Measurements from ENCODE around the gene TBX3. TPM values are rescaled to one million over a fixed set of nuclear protein-coding genes. Genes with fewer than 3 reads are reported as not detected.

TBX3 gene
- total RNA-seq, 2 donors from 2014 or later = 0.81 to 3.5 TPM

DNA sequence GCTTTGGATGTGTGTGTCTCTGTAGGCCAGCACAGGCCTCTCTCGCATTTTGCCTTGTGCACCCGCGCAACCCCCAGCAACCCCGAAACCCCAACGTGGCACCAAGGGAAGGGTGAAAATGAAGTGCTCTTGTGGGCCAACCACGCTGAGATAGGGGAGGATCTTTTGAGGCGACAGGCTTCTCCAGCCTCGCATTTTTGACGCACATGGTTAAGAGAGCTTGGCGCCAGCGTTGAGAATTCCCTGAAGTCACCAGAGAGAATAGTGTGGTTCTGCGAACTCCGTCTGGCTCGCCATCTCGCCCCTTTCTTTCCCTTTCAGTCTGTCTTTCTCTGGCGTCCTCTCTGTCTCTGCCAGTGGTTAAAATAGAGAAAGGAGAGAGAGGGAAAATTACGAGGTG, 1.9 kb upstream of the TBX3 start:
- Histone ChIP-seq H3K9me3 (no peaks in the 10 kb centered on the region), H3K27ac (no peak overlapping the region), H3K4me1 (ENCODE audit: control insufficient read depth in 1 of 2, low read depth in 2 of 2) (peaks cover 4 to 11% of the 10 kb centered on the region in 2 donors), H3K27me3 (replicated peaks; ENCODE audit: insufficient read depth) (peaks cover 20% of the 10 kb centered on the region), H3K4me3 (no peak overlapping the region), H3K36me3 (no peaks in the 10 kb centered on the region)
- TF ChIP-seq, protein P1, sequence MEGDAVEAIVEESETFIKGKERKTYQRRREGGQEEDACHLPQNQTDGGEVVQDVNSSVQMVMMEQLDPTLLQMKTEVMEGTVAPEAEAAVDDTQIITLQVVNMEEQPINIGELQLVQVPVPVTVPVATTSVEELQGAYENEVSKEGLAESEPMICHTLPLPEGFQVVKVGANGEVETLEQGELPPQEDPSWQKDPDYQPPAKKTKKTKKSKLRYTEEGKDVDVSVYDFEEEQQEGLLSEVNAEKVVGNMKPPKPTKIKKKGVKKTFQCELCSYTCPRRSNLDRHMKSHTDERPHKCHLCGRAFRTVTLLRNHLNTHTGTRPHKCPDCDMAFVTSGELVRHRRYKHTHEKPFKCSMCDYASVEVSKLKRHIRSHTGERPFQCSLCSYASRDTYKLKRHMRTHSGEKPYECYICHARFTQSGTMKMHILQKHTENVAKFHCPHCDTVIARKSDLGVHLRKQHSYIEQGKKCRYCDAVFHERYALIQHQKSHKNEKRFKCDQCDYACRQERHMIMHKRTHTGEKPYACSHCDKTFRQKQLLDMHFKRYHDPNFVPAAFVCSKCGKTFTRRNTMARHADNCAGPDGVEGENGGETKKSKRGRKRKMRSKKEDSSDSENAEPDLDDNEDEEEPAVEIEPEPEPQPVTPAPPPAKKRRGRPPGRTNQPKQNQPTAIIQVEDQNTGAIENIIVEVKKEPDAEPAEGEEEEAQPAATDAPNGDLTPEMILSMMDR (IDR thresholded peaks at IDR 0.05) = no peak
- ATAC-seq (ENCODE audit: insufficient number of reproducible peaks, low FRiP score, low read depth) = no peak
- no peak for DNase-seq (ENCODE audit: low spot score)

DNA sequence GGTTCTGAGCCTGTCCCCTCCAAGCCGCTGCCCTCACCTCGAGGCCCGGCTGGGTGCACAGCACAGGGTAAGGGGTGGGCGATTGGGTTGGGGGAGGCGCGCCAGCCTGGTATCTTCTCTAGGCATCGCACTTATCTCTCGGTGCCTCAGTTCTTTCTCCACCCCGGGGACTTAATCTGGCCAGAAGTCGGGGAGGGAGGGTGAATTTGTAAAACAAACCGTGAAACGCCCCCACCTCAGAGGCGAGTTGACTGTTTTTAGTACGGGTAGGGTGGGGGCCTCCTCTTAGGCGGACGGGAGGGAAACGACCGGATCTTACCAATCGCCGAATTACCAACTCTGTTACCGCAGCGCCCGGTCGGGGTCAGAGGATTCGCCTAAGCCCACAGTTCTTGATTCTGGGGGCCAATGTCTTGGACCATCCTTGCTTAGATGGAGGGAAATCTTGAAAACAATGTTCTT, 1.4 kb upstream of the TBX3 start:
- Histone ChIP-seq H3K36me3 (no peaks in the 10 kb centered on the region), H3K4me3 (peak overlapping the region; percentile 87), H3K4me1 (ENCODE audit: control insufficient read depth in 1 of 2, low read depth in 2 of 2) (peaks cover 4 to 11% of the 10 kb centered on the region in 2 donors), H3K27me3 (replicated peaks; ENCODE audit: insufficient read depth) (peaks cover 20% of the 10 kb centered on the region), H3K9me3 (no peaks in the 10 kb centered on the region), H3K27ac (no peak overlapping the region)
- ATAC-seq (ENCODE audit: insufficient number of reproducible peaks, low FRiP score, low read depth) (no peak), DNase-seq (ENCODE audit: low spot score) (no peak)
- TF ChIP-seq, protein P1 (IDR thresholded peaks at IDR 0.05) = no peak

DNA sequence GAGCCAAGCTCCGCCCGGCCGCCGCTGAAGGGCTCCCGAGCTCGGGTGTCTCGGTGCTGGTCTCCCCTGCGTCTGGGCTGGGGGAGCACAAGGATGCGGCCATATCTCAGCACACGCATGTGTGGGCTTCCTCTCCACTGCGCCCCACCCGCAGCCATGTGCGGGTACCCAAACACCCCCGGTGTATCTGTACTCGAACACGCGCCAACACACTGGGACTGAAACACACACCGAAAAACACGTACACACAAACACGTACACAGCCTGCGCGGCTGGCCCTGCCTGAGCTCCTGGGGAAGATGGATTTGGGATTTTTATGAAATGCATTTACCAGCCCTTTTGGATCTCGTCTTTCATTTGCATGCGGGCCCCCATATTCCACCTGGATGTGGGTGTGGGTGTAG, 897 bp upstream of the TBX3 start:
- H3K36me3 ChIP-seq = no peaks in the 10 kb centered on the region
- H3K4me1 ChIP-seq (ENCODE audit: control insufficient read depth in 1 of 2, low read depth in 2 of 2) = peaks cover 4 to 11% of the 10 kb centered on the region in 2 donors
- H3K27me3 ChIP-seq (replicated peaks; ENCODE audit: insufficient read depth) = peaks cover 20% of the 10 kb centered on the region
- no peaks in the 10 kb centered on the region for H3K9me3 ChIP-seq
- H3K27ac ChIP-seq = peak overlapping the region; percentile 45 to 87
- DNase-seq (ENCODE audit: low spot score) (no peak), ATAC-seq (ENCODE audit: insufficient number of reproducible peaks, low FRiP score, low read depth) (no peak)
- TF ChIP-seq, protein P1 (IDR thresholded peaks at IDR 0.05) = no peak
- peak overlapping the region; percentile 87 for H3K4me3 ChIP-seq

DNA sequence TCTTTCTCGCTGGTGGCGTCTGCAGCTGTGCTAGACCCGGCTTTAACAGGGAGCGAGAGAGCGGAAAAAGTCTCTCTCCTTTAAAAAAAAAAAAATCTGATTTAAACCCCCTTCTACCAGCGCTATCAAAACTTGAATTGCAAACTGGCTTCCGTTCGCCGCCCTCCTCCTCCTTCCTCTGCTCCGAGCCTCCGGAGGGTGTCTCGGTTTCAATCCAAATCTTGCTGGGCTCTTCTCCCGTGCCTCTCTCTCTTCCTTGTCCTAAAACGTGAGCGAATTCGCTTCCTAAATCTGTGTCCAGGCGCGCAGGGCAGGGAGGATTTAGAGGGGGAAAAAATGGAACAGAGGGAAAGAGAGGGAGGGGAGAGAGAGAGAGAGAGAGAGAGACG, 272 bp downstream of the TBX3 start:
- Histone ChIP-seq H3K4me1 (ENCODE audit: control insufficient read depth in 1 of 2, low read depth in 2 of 2) (peaks cover 4 to 11% of the 10 kb centered on the region in 2 donors), H3K9me3 (no peaks in the 10 kb centered on the region), H3K27me3 (replicated peaks; ENCODE audit: insufficient read depth) (peaks cover 11% of the 10 kb centered on the region), H3K27ac (peak overlapping the region; percentile 84 to 87), H3K4me3 (peak overlapping the region; percentile 87), H3K36me3 (no peaks in the 10 kb centered on the region)
- TF ChIP-seq, protein P1 (IDR thresholded peaks at IDR 0.05) = no peak
- no peak for ATAC-seq (ENCODE audit: insufficient number of reproducible peaks, low FRiP score, low read depth)
- DNase-seq (ENCODE audit: low spot score) = no peak

DNA sequence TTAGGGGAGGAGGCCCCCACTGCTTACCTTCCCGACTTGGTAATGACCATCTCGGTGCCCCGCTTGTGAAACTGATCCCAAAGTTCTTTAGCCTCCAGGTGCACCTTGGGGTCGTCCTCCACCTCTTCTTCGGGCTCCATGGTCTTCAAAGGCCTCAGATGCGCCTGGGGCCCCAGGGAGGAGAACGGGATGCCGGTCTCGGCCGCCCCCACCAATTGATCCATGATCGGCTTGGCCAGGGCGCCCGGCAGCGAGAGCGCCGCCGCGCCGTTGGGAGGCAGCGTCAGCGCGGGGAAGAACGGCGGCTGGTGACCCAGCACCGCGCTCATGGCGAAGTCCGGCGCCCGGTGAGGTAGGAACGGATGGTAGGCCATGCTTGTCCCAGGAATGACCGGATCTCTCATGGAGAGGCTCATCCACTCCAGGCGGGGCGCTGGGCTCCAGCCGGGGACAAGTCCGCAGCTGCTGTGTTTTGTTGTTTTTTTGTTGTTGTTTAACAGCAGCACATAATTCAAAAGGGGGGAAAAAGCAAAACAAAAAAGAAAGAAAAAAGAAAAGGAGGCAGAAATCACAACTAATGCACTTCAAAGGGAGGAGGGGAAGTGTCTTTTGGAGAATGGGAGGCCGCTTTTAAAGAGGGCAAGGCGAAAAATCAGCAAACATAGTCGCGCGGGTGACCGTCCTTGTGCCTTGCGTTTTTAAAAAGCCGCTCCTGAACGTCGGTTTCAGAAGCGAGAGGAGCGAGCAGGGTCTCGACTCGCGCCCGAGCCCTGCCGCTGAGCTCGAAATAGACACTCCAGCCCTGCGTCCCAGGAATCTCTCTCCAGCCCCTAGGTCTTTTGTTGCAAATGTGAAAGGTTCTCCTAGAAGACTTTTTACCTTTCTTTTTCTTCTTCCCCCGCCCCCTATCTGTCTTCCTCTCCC, 928 bp downstream of the TBX3 start:
- no peak for ATAC-seq (ENCODE audit: insufficient number of reproducible peaks, low FRiP score, low read depth)
- DNase-seq (ENCODE audit: low spot score) = no peak

More for the DNA sequence above, 928 bp downstream of the TBX3 start:
- Histone ChIP-seq H3K9me3 (no peaks in the 10 kb centered on the region), H3K4me1 (ENCODE audit: control insufficient read depth in 1 of 2, low read depth in 2 of 2) (peaks cover 4 to 11% of the 10 kb centered on the region in 2 donors), H3K36me3 (no peaks in the 10 kb centered on the region), H3K27ac (peak overlapping the region; percentile 84 to 87), H3K27me3 (replicated peaks; ENCODE audit: insufficient read depth) (peaks cover 11% of the 10 kb centered on the region), H3K4me3 (peak overlapping the region; percentile 87)
- TF ChIP-seq, protein P1 (IDR thresholded peaks at IDR 0.05) = no peak

Measured in thoracic aorta (tissue), 2 donors.